A549 (cell line): ENCODE measurements around the gene SCUBE3. TPM values are rescaled to one million over a fixed set of nuclear protein-coding genes. Genes with fewer than 3 reads are reported as not detected.

ENCODE experiments used
- ATAC-seq, 2 experiments: fragments of 200-7000 bp in 1 of 2; fragments of >200 bp in 1 of 2; cut with Nextera tagmentation in 1 of 2; cut with Tn5 transposase in 1 of 2; 3 replicates each; pipeline versions ENCODE4 v1.8.0 to v1.9.1; 2018 to 2020; ENCODE audit warnings: mild to moderate bottlenecking in 1 of 2, moderate library complexity in 1 of 2
- CTCF ChIA-PET: fragments of 300-600 bp; sonication (Branson Sonifier 250); formaldehyde crosslinking; extraction: SDS; loops from one replicate; lab custom pipeline; 2021; ENCODE audit warnings: antibody characterized with exemption, inconsistent platforms; lab: Yijun Ruan, JAX
- POLR2A ChIA-PET: fragments of 350-600 bp; formaldehyde crosslinking; extraction: SDS; loops from one replicate; lab custom pipeline; 2021; ENCODE audit warnings: antibody characterized with exemption, inconsistent platforms; lab: Yijun Ruan, JAX
- DNase-seq, 2 experiments: peaks; one replicate each; pipeline versions ENCODE4 v3.0.0 to v3.0.0-alpha.2; 2011 to 2016; ENCODE audit warnings: low read depth in 1 of 2, low spot score in 1 of 2
- FAIRE-seq: peaks from 2 replicates; lab custom pipeline; 2011; peaks lifted over from hg19 to GRCh38; lab: Jason Lieb, UNC
- H3K27ac ChIP-seq, 2 experiments: fragments of >200 bp; sonication (Bioruptor Twin); formaldehyde crosslinking; 3 replicates each; pipeline ENCODE4 v1.5.1; 2016 to 2017
- H3K4me1 ChIP-seq: fragments of >200 bp; sonication (Bioruptor Twin); formaldehyde crosslinking; 3 replicates; pipeline ENCODE4 v1.6.1; 2016
- H3K4me2 ChIP-seq: fragments of >200 bp; sonication (Bioruptor Twin); formaldehyde crosslinking; 3 replicates; pipeline ENCODE4 v1.6.1; 2016
- H3K4me3 ChIP-seq: fragments of >200 bp; sonication (Bioruptor Twin); formaldehyde crosslinking; 3 replicates; pipeline ENCODE4 v1.5.1; 2016
- H3K9me3 ChIP-seq: fragments of >200 bp; sonication (Bioruptor Twin); formaldehyde crosslinking; 3 replicates; pipeline ENCODE4 v1.6.1; 2016
- BCL3 ChIP-seq: fragments of >200 bp; sonication (Bioruptor Twin); formaldehyde crosslinking; IDR thresholded peaks from 3 replicates; pipeline ENCODE4 v1.6.1; 2016
- BHLHE40 ChIP-seq: IDR thresholded peaks from 2 replicates; pipeline ENCODE4 v1.6.1; 2012; ENCODE audit warnings: low read depth, low read length, inconsistent platforms
- CBX2 ChIP-seq: fragments of 200-600 bp; sonication (generic); IDR thresholded peaks from 2 replicates; pipeline ENCODE4 v1.6.1; 2016; ENCODE audit warnings: low read depth, mild to moderate bottlenecking, borderline replicate concordance
- CBX8 ChIP-seq: fragments of 200-600 bp; sonication (generic); IDR thresholded peaks from 2 replicates; pipeline ENCODE4 v1.6.1; 2016
- CEBPB ChIP-seq, 2 experiments: fragments of >200 bp in 1 of 2; sonication (Bioruptor Twin) in 1 of 2; formaldehyde crosslinking in 1 of 2; IDR thresholded peaks; 2 replicates each; pipeline ENCODE4 v1.6.1; 2012 to 2016
- CHD4 ChIP-seq: fragments of 200-600 bp; sonication (generic); IDR thresholded peaks from 2 replicates; pipeline ENCODE4 v1.6.1; 2016; ENCODE audit warnings: antibody characterized with exemption, mild to moderate bottlenecking, borderline replicate concordance
- CTCF ChIP-seq: fragments of >200 bp; sonication (Bioruptor Twin); formaldehyde crosslinking; IDR thresholded peaks from 3 replicates; pipeline ENCODE4 v1.5.1; 2016
- EHF ChIP-seq: fragments of 250-450 bp; sonication (Bioruptor Pico); IDR thresholded peaks from 2 replicates; pipeline ENCODE4 v1.5.0; 2020; ENCODE audit warnings: mild to moderate bottlenecking
- EP300 ChIP-seq, 2 experiments: fragments of >200 bp; sonication (Bioruptor Twin); formaldehyde crosslinking; IDR thresholded peaks; 2 replicates in 1 of 2; 3 replicates in 1 of 2; pipeline ENCODE4 v1.6.1; 2016 to 2017
- ESRRA ChIP-seq: fragments of 150-350 bp; IDR thresholded peaks from 2 replicates; pipeline ENCODE4 v1.6.1; 2014; ENCODE audit warnings: mild to moderate bottlenecking, low read length, borderline replicate concordance
- FOSB ChIP-seq: fragments of 250-450 bp; sonication (Bioruptor Pico); IDR thresholded peaks from 2 replicates; pipeline ENCODE4 v1.5.0; 2020; ENCODE audit warnings: mild to moderate bottlenecking, moderate library complexity
- GATA3 ChIP-seq: IDR thresholded peaks from 2 replicates; pipeline ENCODE4 v1.6.1; 2012; ENCODE audit warnings: borderline replicate concordance
- HDAC2 ChIP-seq: fragments of 200-600 bp; sonication (generic); IDR thresholded peaks from 2 replicates; pipeline ENCODE4 v1.6.1; 2016
- HES2 ChIP-seq: fragments of >200 bp; sonication (Bioruptor Twin); formaldehyde crosslinking; IDR thresholded peaks from 2 replicates; pipeline ENCODE4 v1.6.1; 2016
- HMGXB4 ChIP-seq: fragments of 250-450 bp; sonication (Bioruptor Pico); IDR thresholded peaks from 2 replicates; pipeline ENCODE4 v1.5.0; 2021; ENCODE audit warnings: mild to moderate bottlenecking, moderate library complexity, borderline replicate concordance
- JUN ChIP-seq, 2 experiments: fragments of >200 bp; sonication (Bioruptor Twin); formaldehyde crosslinking; IDR thresholded peaks; 2 replicates in 1 of 2; 3 replicates in 1 of 2; pipeline ENCODE4 v1.6.1; 2016 to 2017
- JUNB ChIP-seq: fragments of >200 bp; sonication (Bioruptor Twin); formaldehyde crosslinking; IDR thresholded peaks from 2 replicates; pipeline ENCODE4 v1.6.1; 2016
- KDM5A ChIP-seq: fragments of 200-600 bp; sonication (generic); IDR thresholded peaks from 2 replicates; pipeline ENCODE4 v1.6.1; 2016; ENCODE audit warnings: antibody characterized with exemption, mild to moderate bottlenecking
- MAFK ChIP-seq: fragments of 450-650 bp; IDR thresholded peaks from 2 replicates; pipeline ENCODE4 v1.6.1; 2014; ENCODE audit not compliant: partially characterized antibody
- MAX ChIP-seq: IDR thresholded peaks from 2 replicates; pipeline ENCODE4 v1.6.1; 2012
- MAZ ChIP-seq: fragments of 150-350 bp; IDR thresholded peaks from 2 replicates; pipeline ENCODE4 v1.6.1; 2014; ENCODE audit warnings: antibody characterized with exemption, low read depth, low read length, borderline replicate concordance
- NPAS2 ChIP-seq: fragments of 250-450 bp; sonication (Bioruptor Pico); IDR thresholded peaks from 2 replicates; pipeline ENCODE4 v1.8.0; 2022; ENCODE audit warnings: mild to moderate bottlenecking, moderate library complexity, borderline replicate concordance
- POLR2A ChIP-seq: IDR thresholded peaks from 2 replicates; pipeline ENCODE4 v1.6.1; 2012; ENCODE audit warnings: mild to moderate bottlenecking, low read length
- POLR2AphosphoS2 ChIP-seq: conservative IDR thresholded peaks from 2 replicates; pipeline ENCODE4 v1.6.1; 2012; ENCODE audit warnings: low read length, improper control_type of control experiment, inconsistent platforms
- RAD21 ChIP-seq, 2 experiments: fragments of >200 bp in 1 of 2; sonication (Bioruptor Twin) in 1 of 2; formaldehyde crosslinking in 1 of 2; IDR thresholded peaks in 1 of 2; conservative IDR thresholded peaks in 1 of 2; 2 replicates in 1 of 2; 3 replicates in 1 of 2; pipeline ENCODE4 v1.6.1; 2012 to 2018; ENCODE audit warnings: inconsistent platforms in 1 of 2
- RCOR1 ChIP-seq: fragments of 150-350 bp; IDR thresholded peaks from 2 replicates; pipeline ENCODE4 v1.6.1; 2014; ENCODE audit warnings: antibody characterized with exemption, low read length, low read depth
- SMC3 ChIP-seq: fragments of >200 bp; sonication (Bioruptor Twin); formaldehyde crosslinking; IDR thresholded peaks from 3 replicates; pipeline ENCODE4 v1.6.1; 2018; ENCODE audit warnings: inconsistent platforms
- SREBF2 ChIP-seq: fragments of 450-650 bp; IDR thresholded peaks from 2 replicates; pipeline ENCODE4 v1.6.1; 2014; ENCODE audit warnings: mild to moderate bottlenecking, moderate library complexity
- TFCP2L1 ChIP-seq: fragments of 250-450 bp; sonication (Bioruptor Pico); IDR thresholded peaks from 2 replicates; pipeline ENCODE4 v1.5.0; 2021; ENCODE audit warnings: mild to moderate bottlenecking
- ZFP36 ChIP-seq: fragments of 450-650 bp; IDR thresholded peaks from 2 replicates; pipeline ENCODE4 v1.6.1; 2014; ENCODE audit warnings: borderline replicate concordance; ENCODE audit not compliant: partially characterized antibody
- ZNF302 ChIP-seq: fragments of 250-450 bp; sonication (Bioruptor Pico); IDR thresholded peaks from 2 replicates; pipeline ENCODE4 v1.9.0; 2021; ENCODE audit warnings: inconsistent platforms, mild to moderate bottlenecking, moderate library complexity
- WGBS: methylation state at CpG from one replicate; pipeline ENCODE4 v1.1.6; 2017; ENCODE audit errors: missing lambda C conversion rate; 5-methylcytosine and 5-hydroxymethylcytosine counted together
- polyA plus RNA-seq, 4 experiments: library from polyadenylated mRNA; depleted of rRNA in 3 of 4; stranded (reverse); fragments of >200 nt; fragmentation: RNase III in 1 of 4; extraction: RNeasy Plus Mini Kit Qiagen cat#74134 plus additional on column Dnase treatment in 1 of 4; gene quantifications; 2 replicates in 3 of 4; 3 replicates in 1 of 4; pipeline ENCODE4 v1.2.3, GENCODE V29; 2011 to 2017

Gene SCUBE3
- polyA plus RNA-seq, 2 of the 4 experiments (the other 2 are of a cell fraction): 0.06 to 0.13 TPM

- FAIRE-seq: no peak
- CTCF ChIA-PET: interaction anchor here (0.6 to 1.6 kb wide), 2 partner anchors 16 to 49 kb away, joined by 3 to 5 read pairs; no protein-coding TSS in a partner anchor
Observed at GRCh38 chr6:35188886-35189285, 24.9 kb upstream of the SCUBE3 start.

GRCh38 chr6:35190306-35190705, 23.4 kb upstream of the SCUBE3 start:
- Histone ChIP-seq H3K27ac (no peak overlapping the region), H3K4me2 (no peak overlapping the region), H3K4me3 (no peak overlapping the region), H3K4me1 (peaks cover 12% of the 10 kb centered on the region), H3K9me3 (no peaks in the 10 kb centered on the region)
- TF ChIP-seq EHF (CRISPR knock-in tag) (no peak), TFCP2L1 (CRISPR knock-in tag) (no peak), CEBPB (IDR thresholded peaks at IDR 0.05) (no peak), MAX (no peak), HDAC2 (no peak), FOSB (CRISPR knock-in tag) (no peak), EP300 (IDR thresholded peaks at IDR 0.05) (no peak), JUNB (no peak), ZFP36 (no peak), CBX8 (no peak)
- ChIA-PET POLR2A (no interaction called here), CTCF (interaction anchor here (5.8 kb wide), 1 partner anchor 14 kb away, joined by 27 read pairs; no protein-coding TSS in a partner anchor)
- DNase-seq (no peak), ATAC-seq (no peak), FAIRE-seq (no peak)

More at GRCh38 chr6:35188886-35189285, 24.9 kb upstream of the SCUBE3 start:
- ATAC-seq: no peak
- no peak overlapping the region for H3K4me2 ChIP-seq
- H3K27ac ChIP-seq: no peak overlapping the region
- DNase-seq: no peak
- WGBS: 89% methylated on average over 2 of the region's 3 CpGs
- TF ChIP-seq CBX8: no peak
- no peak for TF ChIP-seq POLR2A
- no peak for TF ChIP-seq HDAC2
- no peak for TF ChIP-seq MAZ
- TF ChIP-seq NPAS2 (CRISPR knock-in tag): no peak
- no peak for TF ChIP-seq EP300 (IDR thresholded peaks at IDR 0.05)
- no peak for TF ChIP-seq RCOR1
- TF ChIP-seq GATA3: no peak
- TF ChIP-seq KDM5A: no peak
- no peak for TF ChIP-seq BHLHE40
- no peak for TF ChIP-seq BCL3
- TF ChIP-seq SREBF2: no peak
- TF ChIP-seq RAD21 (conservative IDR thresholded peaks at IDR 0.05 in 1 of 2, IDR thresholded peaks at IDR 0.05 in 1 of 2): no peak
- TF ChIP-seq JUN (IDR thresholded peaks at IDR 0.05): no peak
- no peak for TF ChIP-seq ESRRA
- no peak for TF ChIP-seq SMC3
- no peak for TF ChIP-seq ZNF302 (CRISPR knock-in tag)
- no peaks in the 10 kb centered on the region for H3K9me3 ChIP-seq
- no peak overlapping the region for H3K4me3 ChIP-seq
- POLR2A ChIA-PET: no interaction called here
- peaks cover 26% of the 10 kb centered on the region for H3K4me1 ChIP-seq

- POLR2A ChIA-PET: no interaction called here
- H3K4me3 ChIP-seq: no peak overlapping the region
- TF ChIP-seq POLR2AphosphoS2 (no peak), HMGXB4 (CRISPR knock-in tag) (no peak), CBX2 (no peak), CHD4 (no peak), HES2 (no peak), BCL3 (no peak), CTCF (no peak), JUN (IDR thresholded peaks at IDR 0.05) (no peak), MAFK (no peak)
Observed at GRCh38 chr6:35191889-35192288, 21.9 kb upstream of the SCUBE3 start.

More at GRCh38 chr6:35191889-35192288, 21.9 kb upstream of the SCUBE3 start:
- Histone ChIP-seq H3K9me3 (no peaks in the 10 kb centered on the region), H3K4me2 (no peak overlapping the region), H3K27ac (no peak overlapping the region), H3K4me1 (no peaks in the 10 kb centered on the region)
- CTCF ChIA-PET: interaction anchor here (1.2 to 5.8 kb wide), 2 partner anchors 13 to 45 kb away, joined by 3 to 27 read pairs; no protein-coding TSS in a partner anchor
- WGBS: 91% methylated on average over 11 of the region's 11 CpGs
- no peak for DNase-seq
- ATAC-seq: no peak
- no peak for FAIRE-seq
